Ascending aorta (tissue), 2 donors: ENCODE data around the gene TBCA. TPM values are rescaled to one million over a fixed set of nuclear protein-coding genes. Genes with fewer than 3 reads are reported as not detected.

ENCODE experiments used
- DNase-seq, 2 donors: peaks; one replicate each; pipeline ENCODE4 v3.0.0-alpha.2; 2019; ENCODE audit warnings: low spot score in 2 of 2
- H3K27ac ChIP-seq, 2 donors: fragments of 200-600 bp; sonication (generic); one replicate each; pipeline ENCODE4 v1.5.1; 2016 to 2017; ENCODE audit warnings: mild to moderate bottlenecking in 1 of 2
- H3K27me3 ChIP-seq: fragments of 200-600 bp; sonication (generic); one replicate; pipeline ENCODE4 v1.5.1; 2017
- H3K36me3 ChIP-seq, 2 donors: fragments of 200-600 bp; sonication (generic); one replicate each; pipeline ENCODE4 v1.5.1; 2016
- H3K4me1 ChIP-seq, 2 donors: fragments of 200-600 bp; sonication (generic); one replicate each; pipeline ENCODE4 v1.5.1; 2016 to 2017; ENCODE audit warnings: mild to moderate bottlenecking in 1 of 2
- H3K4me3 ChIP-seq, 2 donors: fragments of 200-600 bp; sonication (generic); one replicate each; pipeline ENCODE4 v1.5.1; 2016 to 2017; ENCODE audit warnings: mild to moderate bottlenecking in 1 of 2
- H3K9me3 ChIP-seq, 2 donors: fragments of 200-600 bp; sonication (generic); one replicate each; pipeline ENCODE4 v1.5.1; 2016
- intact Hi-C: fragments of 100-400 bp; cut with DNase I; formaldehyde crosslinking; loops from one replicate; pipeline ENCODE4 v1.15.1; 2023
- total RNA-seq: library from RNA; depleted of rRNA; stranded (reverse); fragments of >200 nt; gene quantifications from one replicate; pipeline ENCODE4 v1.1.0, GENCODE V29; 2016
- TF ChIP-seq, protein P1 (sequence below), 3 experiments: fragments of 200-600 bp in 2 of 3; fragments of 450-650 bp in 1 of 3; sonication (generic) in 2 of 3; IDR thresholded peaks; one replicate each; pipeline ENCODE4 v1.5.1; 2016 to 2019; ENCODE audit warnings: antibody characterized with exemption in 3 of 3, mild to moderate bottlenecking in 1 of 3, moderate library complexity in 1 of 3

TBCA gene
- total RNA-seq, 1 donor from 2014 or later = 27.4 TPM

DNA sequence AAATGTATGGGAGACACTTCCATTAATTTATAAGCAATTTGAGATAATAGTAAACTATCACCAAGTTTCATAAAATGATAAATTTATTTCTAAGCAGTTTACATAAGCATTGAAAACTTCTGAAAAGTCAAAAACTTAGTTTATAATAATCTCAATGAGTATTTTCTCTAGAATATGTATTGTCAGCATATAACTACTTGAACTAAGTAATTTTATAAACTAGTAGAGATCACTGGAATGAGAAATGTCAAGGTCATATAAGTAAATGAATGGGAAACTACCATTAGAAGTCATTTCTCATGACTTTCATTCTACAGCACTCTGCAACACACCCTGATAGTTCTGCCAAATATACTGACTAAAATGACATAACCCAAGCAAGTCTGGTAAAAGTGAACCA, 3.4 kb downstream of the TBCA start:
- H3K4me1 ChIP-seq = peaks cover 4 to 30% of the 10 kb centered on the region in 2 donors
- DNase-seq = no peak
- intact Hi-C loops = loop anchor here (10.0 kb wide), 1 partner anchor 738 kb away; the partner anchor contains the start of gene AGGF1
- H3K9me3 ChIP-seq = no peaks in the 10 kb centered on the region
- no peak overlapping the region for H3K27ac ChIP-seq
- TF ChIP-seq, protein P1, sequence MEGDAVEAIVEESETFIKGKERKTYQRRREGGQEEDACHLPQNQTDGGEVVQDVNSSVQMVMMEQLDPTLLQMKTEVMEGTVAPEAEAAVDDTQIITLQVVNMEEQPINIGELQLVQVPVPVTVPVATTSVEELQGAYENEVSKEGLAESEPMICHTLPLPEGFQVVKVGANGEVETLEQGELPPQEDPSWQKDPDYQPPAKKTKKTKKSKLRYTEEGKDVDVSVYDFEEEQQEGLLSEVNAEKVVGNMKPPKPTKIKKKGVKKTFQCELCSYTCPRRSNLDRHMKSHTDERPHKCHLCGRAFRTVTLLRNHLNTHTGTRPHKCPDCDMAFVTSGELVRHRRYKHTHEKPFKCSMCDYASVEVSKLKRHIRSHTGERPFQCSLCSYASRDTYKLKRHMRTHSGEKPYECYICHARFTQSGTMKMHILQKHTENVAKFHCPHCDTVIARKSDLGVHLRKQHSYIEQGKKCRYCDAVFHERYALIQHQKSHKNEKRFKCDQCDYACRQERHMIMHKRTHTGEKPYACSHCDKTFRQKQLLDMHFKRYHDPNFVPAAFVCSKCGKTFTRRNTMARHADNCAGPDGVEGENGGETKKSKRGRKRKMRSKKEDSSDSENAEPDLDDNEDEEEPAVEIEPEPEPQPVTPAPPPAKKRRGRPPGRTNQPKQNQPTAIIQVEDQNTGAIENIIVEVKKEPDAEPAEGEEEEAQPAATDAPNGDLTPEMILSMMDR (IDR thresholded peaks at IDR 0.05) = no peak
- H3K4me3 ChIP-seq = no peak overlapping the region
- peaks cover 4 to 7% of the 10 kb centered on the region in 2 donors for H3K36me3 ChIP-seq
- H3K27me3 ChIP-seq = no peaks in the 10 kb centered on the region

DNA sequence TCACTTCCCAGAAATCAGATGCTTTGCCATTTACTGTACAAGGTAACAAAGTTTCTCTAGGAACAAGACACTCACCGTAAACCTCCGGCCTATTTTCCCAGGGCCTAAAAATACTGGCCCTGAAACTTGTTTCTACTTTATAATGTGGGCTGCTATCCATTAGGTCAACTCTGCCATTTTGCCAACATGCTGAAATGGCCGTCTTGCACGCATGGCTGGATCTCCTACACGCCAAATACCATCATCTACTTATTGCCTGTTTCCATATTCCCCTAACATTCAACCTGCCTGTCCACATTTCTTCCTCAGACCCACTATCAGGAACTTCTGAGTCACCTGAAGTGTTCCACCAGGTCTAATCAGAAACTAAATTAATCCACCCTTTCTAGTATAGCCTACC, 4.7 kb downstream of the TBCA start:
- intact Hi-C loops = loop anchor here (10.0 kb wide), 1 partner anchor 737 kb away; the partner anchor contains the start of gene AGGF1
- Histone ChIP-seq H3K27me3 (no peaks in the 10 kb centered on the region), H3K9me3 (no peaks in the 10 kb centered on the region), H3K4me1 (peaks cover 4 to 30% of the 10 kb centered on the region in 2 donors), H3K36me3 (peaks cover 4 to 7% of the 10 kb centered on the region in 2 donors), H3K4me3 (no peak overlapping the region), H3K27ac (no peak overlapping the region)
- no peak for DNase-seq
- TF ChIP-seq, protein P1 (IDR thresholded peaks at IDR 0.05) = no peak

DNA sequence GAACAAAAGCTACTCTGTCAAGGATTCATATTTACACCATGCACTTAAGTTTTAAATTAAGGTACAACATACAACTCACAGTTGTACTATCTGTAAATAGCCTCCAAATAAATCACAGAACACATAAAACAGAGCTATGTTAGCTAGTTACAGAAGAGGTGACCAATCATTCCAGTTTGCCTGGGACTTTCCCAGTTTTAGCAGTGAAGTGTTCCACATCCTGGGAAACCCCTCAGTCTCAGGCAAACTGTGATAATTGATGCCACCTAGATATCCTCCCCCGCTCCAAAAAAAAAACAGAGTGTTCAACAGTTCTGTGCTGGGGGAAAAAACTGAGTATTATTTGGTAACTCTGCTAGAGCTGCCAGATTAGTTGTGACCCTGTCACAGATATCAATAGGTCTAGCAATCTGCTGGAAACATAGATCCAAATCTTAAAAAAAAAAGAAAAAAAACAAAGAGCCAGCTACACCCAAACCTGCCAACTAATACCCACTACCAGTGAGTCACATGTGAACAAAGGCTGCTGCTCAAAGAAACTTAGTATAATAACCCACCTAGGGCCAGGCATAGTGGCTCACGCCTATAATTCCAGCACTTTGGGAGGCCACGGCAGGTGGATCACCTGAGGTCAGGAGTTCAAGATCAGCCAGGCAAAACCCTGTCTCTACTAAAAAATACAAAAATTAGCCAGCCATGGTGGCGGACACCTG, 5.7 kb downstream of the TBCA start:
- Histone ChIP-seq H3K27ac (no peak overlapping the region), H3K4me3 (no peak overlapping the region), H3K27me3 (no peaks in the 10 kb centered on the region), H3K9me3 (no peaks in the 10 kb centered on the region), H3K36me3 (peaks cover 4 to 7% of the 10 kb centered on the region in 2 donors), H3K4me1 (peaks cover 4 to 30% of the 10 kb centered on the region in 2 donors)
- intact Hi-C loops = loop anchor here (10.0 kb wide), 1 partner anchor 736 kb away; the partner anchor contains the start of gene AGGF1
- DNase-seq = no peak
- TF ChIP-seq, protein P1 (IDR thresholded peaks at IDR 0.05) = no peak

DNA sequence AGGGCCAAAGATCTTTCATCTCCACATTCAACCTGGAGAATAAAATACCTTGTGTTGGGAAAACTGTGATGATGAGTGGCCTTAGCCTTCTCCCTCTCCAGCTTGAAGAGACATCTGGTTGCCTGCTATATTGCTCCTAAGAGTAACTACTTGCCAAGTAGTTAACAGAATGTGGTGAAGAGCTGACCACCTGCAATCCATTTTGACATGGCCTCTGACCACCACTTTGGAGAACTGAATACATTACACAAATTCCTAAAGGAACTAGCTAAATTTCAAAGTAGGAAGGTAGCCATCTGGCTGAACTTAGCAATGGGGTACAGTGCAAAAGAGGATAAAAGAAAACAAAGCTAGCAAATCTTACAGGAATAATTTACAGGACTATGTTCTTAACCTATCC, 7.2 kb downstream of the TBCA start:
- DNase-seq = no peak
- Histone ChIP-seq H3K36me3 (peaks cover 4 to 7% of the 10 kb centered on the region in 2 donors), H3K9me3 (no peaks in the 10 kb centered on the region), H3K27ac (no peak overlapping the region), H3K4me3 (no peak overlapping the region), H3K27me3 (no peaks in the 10 kb centered on the region), H3K4me1 (peaks cover 0 to 18% of the 10 kb centered on the region in 2 donors)
- intact Hi-C loops = no loop called here
- TF ChIP-seq, protein P1 (IDR thresholded peaks at IDR 0.05) = no peak

DNA sequence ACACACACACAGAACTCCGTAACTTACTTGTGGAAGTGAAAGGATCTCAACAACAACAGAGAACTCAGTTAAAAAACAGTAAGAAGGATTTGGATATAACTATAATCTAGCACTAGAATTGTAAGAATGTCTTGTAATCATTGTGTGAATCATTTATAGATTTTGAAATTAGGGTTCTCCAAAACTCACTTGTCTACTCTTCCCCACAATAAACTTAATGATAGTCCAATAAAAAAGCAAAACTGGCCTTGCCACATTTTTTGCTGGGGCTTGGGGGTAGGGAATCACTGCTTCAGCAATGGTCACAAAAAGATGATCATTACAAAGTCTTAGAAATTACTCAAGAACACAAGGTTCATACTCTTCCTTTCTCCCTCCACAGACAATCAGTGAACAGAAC, 8.8 kb downstream of the TBCA start:
- Histone ChIP-seq H3K9me3 (no peaks in the 10 kb centered on the region), H3K27ac (no peak overlapping the region), H3K27me3 (no peaks in the 10 kb centered on the region), H3K36me3 (peaks cover 4 to 15% of the 10 kb centered on the region in 2 donors), H3K4me1 (peaks cover 0 to 5% of the 10 kb centered on the region in 2 donors), H3K4me3 (no peak overlapping the region)
- no peak for DNase-seq
- TF ChIP-seq, protein P1 (IDR thresholded peaks at IDR 0.05) = no peak
- intact Hi-C loops = no loop called here
